Esophagus squamous epithelium (tissue), 4 donors: ENCODE measurements around the gene APPBP2.

Experiments
- POLR2A ChIP-seq, 4 donors: fragments of 450-650 bp; IDR thresholded peaks; one replicate each; pipeline ENCODE4 v1.6.1; 2017; ENCODE audit warnings: antibody characterized with exemption in 4 of 4, mild to moderate bottlenecking in 4 of 4, moderate library complexity in 3 of 4
- TF ChIP-seq, protein P1 (sequence below), 6 experiments: fragments of 450-650 bp in 4 of 6; fragments of 200-600 bp in 2 of 6; sonication (generic) in 2 of 6; IDR thresholded peaks; one replicate each; pipeline ENCODE4 v1.5.1; 2016 to 2019; ENCODE audit warnings: antibody characterized with exemption in 6 of 6, mild to moderate bottlenecking in 4 of 6, moderate library complexity in 4 of 6

GRCh38 chr17:60528828-60529227 lies 2.8 kb upstream of the APPBP2 start:
- TF ChIP-seq, protein P1, sequence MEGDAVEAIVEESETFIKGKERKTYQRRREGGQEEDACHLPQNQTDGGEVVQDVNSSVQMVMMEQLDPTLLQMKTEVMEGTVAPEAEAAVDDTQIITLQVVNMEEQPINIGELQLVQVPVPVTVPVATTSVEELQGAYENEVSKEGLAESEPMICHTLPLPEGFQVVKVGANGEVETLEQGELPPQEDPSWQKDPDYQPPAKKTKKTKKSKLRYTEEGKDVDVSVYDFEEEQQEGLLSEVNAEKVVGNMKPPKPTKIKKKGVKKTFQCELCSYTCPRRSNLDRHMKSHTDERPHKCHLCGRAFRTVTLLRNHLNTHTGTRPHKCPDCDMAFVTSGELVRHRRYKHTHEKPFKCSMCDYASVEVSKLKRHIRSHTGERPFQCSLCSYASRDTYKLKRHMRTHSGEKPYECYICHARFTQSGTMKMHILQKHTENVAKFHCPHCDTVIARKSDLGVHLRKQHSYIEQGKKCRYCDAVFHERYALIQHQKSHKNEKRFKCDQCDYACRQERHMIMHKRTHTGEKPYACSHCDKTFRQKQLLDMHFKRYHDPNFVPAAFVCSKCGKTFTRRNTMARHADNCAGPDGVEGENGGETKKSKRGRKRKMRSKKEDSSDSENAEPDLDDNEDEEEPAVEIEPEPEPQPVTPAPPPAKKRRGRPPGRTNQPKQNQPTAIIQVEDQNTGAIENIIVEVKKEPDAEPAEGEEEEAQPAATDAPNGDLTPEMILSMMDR (IDR thresholded peaks at IDR 0.05) = no peak
- TF ChIP-seq POLR2A (IDR thresholded peaks at IDR 0.05) = no peak
